H7 (cell line): ENCODE measurements around the gene CEP41. TPM values are rescaled to one million over a fixed set of nuclear protein-coding genes. Genes with fewer than 3 reads are reported as not detected.

Experiments
- DNase-seq: peaks from one replicate; pipeline ENCODE4 v3.0.0; 2012
- H3K27me3 ChIP-seq: 2 replicates; pipeline ENCODE4 v1.6.0; 2011; ENCODE audit warnings: mild to moderate bottlenecking, low read length; ENCODE audit not compliant: control insufficient read depth, insufficient read depth
- H3K36me3 ChIP-seq: replicated peaks from 2 replicates; pipeline ENCODE4 v1.5.1; 2011; ENCODE audit warnings: low read length; ENCODE audit not compliant: control insufficient read depth, insufficient read depth
- H3K4me3 ChIP-seq: 2 replicates; pipeline ENCODE4 v1.5.1; 2011; ENCODE audit warnings: low read depth, mild to moderate bottlenecking, control low read depth, low read length, moderate library complexity; ENCODE audit not compliant: insufficient read depth
- total RNA-seq: library from RNA; depleted of rRNA; stranded (reverse); fragments of >200 nt; shearing (Covaris generic); gene quantifications from 2 replicates; pipeline ENCODE4 v1.2.3, GENCODE V29; 2014

The CEP41 gene
- total RNA-seq, 1 experiment from 2014 or later = 8.1 TPM

- no peaks in the 10 kb centered on the region for H3K27me3 ChIP-seq
- DNase-seq = no peak
- H3K36me3 ChIP-seq = no peaks in the 10 kb centered on the region
- H3K4me3 ChIP-seq = no peak overlapping the region
Observed at GRCh38 chr7:130417213-130417612, 23.6 kb downstream of the CEP41 start.

GRCh38 chr7:130415006-130415405 is 25.8 kb downstream of the CEP41 start:
- no peak overlapping the region for H3K4me3 ChIP-seq
- no peaks in the 10 kb centered on the region for H3K27me3 ChIP-seq
- no peak for DNase-seq
- H3K36me3 ChIP-seq = no peaks in the 10 kb centered on the region

GRCh38 chr7:130413201-130413600 is 27.6 kb downstream of the CEP41 start:
- no peak for DNase-seq
- no peaks in the 10 kb centered on the region for H3K36me3 ChIP-seq
- H3K4me3 ChIP-seq = no peak overlapping the region
- H3K27me3 ChIP-seq = no peaks in the 10 kb centered on the region

GRCh38 chr7:130410868-130411541 is 29.8 kb downstream of the CEP41 start:
- H3K36me3 ChIP-seq = no peaks in the 10 kb centered on the region
- no peak for DNase-seq
- no peaks in the 10 kb centered on the region for H3K27me3 ChIP-seq
- no peak overlapping the region for H3K4me3 ChIP-seq

- DNase-seq = no peak
- Histone ChIP-seq H3K36me3 (no peaks in the 10 kb centered on the region), H3K27me3 (no peaks in the 10 kb centered on the region), H3K4me3 (no peak overlapping the region)
Observed at GRCh38 chr7:130409712-130410072, 31.1 kb downstream of the CEP41 start.

- no peak overlapping the region for H3K4me3 ChIP-seq
- H3K36me3 ChIP-seq = no peaks in the 10 kb centered on the region
- no peak for DNase-seq
- H3K27me3 ChIP-seq = no peaks in the 10 kb centered on the region
Observed at GRCh38 chr7:130409067-130409711, 31.6 kb downstream of the CEP41 start.

- no peak for DNase-seq
- H3K27me3 ChIP-seq = no peaks in the 10 kb centered on the region
- H3K36me3 ChIP-seq = no peaks in the 10 kb centered on the region
- no peak overlapping the region for H3K4me3 ChIP-seq
Observed at GRCh38 chr7:130405003-130405402, 35.8 kb downstream of the CEP41 start.

- no peaks in the 10 kb centered on the region for H3K27me3 ChIP-seq
- DNase-seq = no peak
Observed at GRCh38 chr7:130401578-130401977, 39.2 kb downstream of the CEP41 start.

GRCh38 chr7:130401101-130401500 is 39.7 kb downstream of the CEP41 start:
- no peaks in the 10 kb centered on the region for H3K36me3 ChIP-seq
- no peak for DNase-seq

More at GRCh38 chr7:130401578-130401977, 39.2 kb downstream of the CEP41 start:
- Histone ChIP-seq H3K4me3 (no peak overlapping the region), H3K36me3 (no peaks in the 10 kb centered on the region)

GRCh38 chr7:130400120-130400572 is 40.7 kb downstream of the CEP41 start:
- DNase-seq = no peak

More at GRCh38 chr7:130401101-130401500, 39.7 kb downstream of the CEP41 start:
- H3K4me3 ChIP-seq = no peak overlapping the region
- H3K27me3 ChIP-seq = no peaks in the 10 kb centered on the region

GRCh38 chr7:130398526-130399090 is 42.2 kb downstream of the CEP41 start:
- no peaks in the 10 kb centered on the region for H3K27me3 ChIP-seq
- no peaks in the 10 kb centered on the region for H3K36me3 ChIP-seq
- no peak overlapping the region for H3K4me3 ChIP-seq
- no peak for DNase-seq

More at GRCh38 chr7:130400120-130400572, 40.7 kb downstream of the CEP41 start:
- H3K36me3 ChIP-seq = no peaks in the 10 kb centered on the region
- H3K4me3 ChIP-seq = no peak overlapping the region
- H3K27me3 ChIP-seq = no peaks in the 10 kb centered on the region

- no peak for DNase-seq
- no peaks in the 10 kb centered on the region for H3K27me3 ChIP-seq
- H3K4me3 ChIP-seq = no peak overlapping the region
- H3K36me3 ChIP-seq = no peaks in the 10 kb centered on the region
Observed at GRCh38 chr7:130397758-130398073, 43.1 kb downstream of the CEP41 start.

- Histone ChIP-seq H3K27me3 (no peaks in the 10 kb centered on the region), H3K36me3 (no peaks in the 10 kb centered on the region), H3K4me3 (no peak overlapping the region)
- DNase-seq = no peak
Observed at GRCh38 chr7:130397051-130397757, 43.6 kb downstream of the CEP41 start.

- Histone ChIP-seq H3K36me3 (no peaks in the 10 kb centered on the region), H3K4me3 (no peak overlapping the region), H3K27me3 (no peaks in the 10 kb centered on the region)
- peak; percentile 19 for DNase-seq
Observed at GRCh38 chr7:130396109-130396508, 44.7 kb downstream of the CEP41 start.

GRCh38 chr7:130395421-130395820 is 45.4 kb downstream of the CEP41 start:
- Histone ChIP-seq H3K4me3 (no peak overlapping the region), H3K36me3 (no peaks in the 10 kb centered on the region)
- DNase-seq = no peak

More at GRCh38 chr7:130395421-130395820, 45.4 kb downstream of the CEP41 start:
- H3K27me3 ChIP-seq = no peaks in the 10 kb centered on the region
